ENCODE data around the gene EPHA1. TPM values are rescaled to one million over a fixed set of nuclear protein-coding genes. Genes with fewer than 3 reads are reported as not detected.

EPHA1 gene
- total RNA-seq, 1 experiment from 2014 or later = 0.20 TPM

DNA sequence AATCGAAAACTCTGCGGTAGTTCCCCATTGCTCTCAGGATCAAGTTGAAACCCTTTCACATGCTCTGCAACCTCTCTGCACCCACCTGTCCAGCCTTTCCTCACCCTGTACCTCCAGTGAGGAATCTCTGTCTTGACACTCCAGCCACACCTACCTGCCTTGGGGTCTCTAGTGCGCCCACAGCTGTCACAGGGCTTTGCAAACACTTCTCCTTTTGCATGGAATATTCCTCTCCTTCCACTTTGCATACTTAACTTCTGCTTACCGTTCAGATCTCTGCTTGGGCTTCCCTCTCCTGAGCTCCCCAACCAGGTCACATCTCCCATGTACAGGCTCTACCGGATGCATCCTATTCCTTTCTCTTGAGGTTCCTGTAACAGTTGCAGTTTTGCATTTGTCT, 34.1 kb downstream of the EPHA1 start:
- no peak for DNase-seq (ENCODE audit: low read depth)

DNA sequence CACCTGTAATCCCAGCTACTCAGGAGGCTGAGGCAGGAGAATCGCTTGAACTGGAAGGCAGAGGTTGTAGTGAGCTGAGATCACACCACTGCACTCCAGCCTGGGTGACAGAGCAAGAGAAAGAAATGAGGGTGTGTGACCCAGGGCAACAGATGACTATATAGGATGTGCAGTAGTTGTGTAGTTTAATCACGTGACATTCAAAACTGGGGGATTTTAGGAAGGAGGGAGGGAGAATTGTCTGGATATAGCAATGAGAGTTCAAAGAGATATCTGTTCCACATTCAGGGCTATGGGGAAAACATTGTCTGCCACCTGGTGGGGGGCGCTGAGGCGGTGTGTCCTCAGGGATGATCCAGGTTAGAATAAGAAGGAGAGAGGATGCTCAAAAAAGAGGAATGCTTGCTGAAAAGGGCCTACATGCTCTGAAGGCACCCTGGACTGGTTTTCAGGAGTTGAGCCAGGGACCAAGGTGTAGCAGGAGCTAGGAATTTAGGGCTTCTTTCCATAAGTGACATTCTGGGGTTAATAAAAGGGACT, 35.3 kb downstream of the EPHA1 start:
- DNase-seq (ENCODE audit: low read depth) = no peak

GRCh38 chr7:143372070-143372469, 36.6 kb downstream of the EPHA1 start:
- peak; percentile 79 for DNase-seq (ENCODE audit: low read depth)

GRCh38 chr7:143369678-143370651, 38.7 kb downstream of the EPHA1 start:
- no peak for DNase-seq (ENCODE audit: low read depth)

GRCh38 chr7:143368387-143368786, 40.3 kb downstream of the EPHA1 start:
- no peak for DNase-seq (ENCODE audit: low read depth)

- peak; percentile 96 for DNase-seq (ENCODE audit: low read depth)
Measured at GRCh38 chr7:143367972-143368371, 40.7 kb downstream of the EPHA1 start.

- DNase-seq (ENCODE audit: low read depth) = no peak
Measured at GRCh38 chr7:143363016-143363937, 45.4 kb downstream of the EPHA1 start.

DNA sequence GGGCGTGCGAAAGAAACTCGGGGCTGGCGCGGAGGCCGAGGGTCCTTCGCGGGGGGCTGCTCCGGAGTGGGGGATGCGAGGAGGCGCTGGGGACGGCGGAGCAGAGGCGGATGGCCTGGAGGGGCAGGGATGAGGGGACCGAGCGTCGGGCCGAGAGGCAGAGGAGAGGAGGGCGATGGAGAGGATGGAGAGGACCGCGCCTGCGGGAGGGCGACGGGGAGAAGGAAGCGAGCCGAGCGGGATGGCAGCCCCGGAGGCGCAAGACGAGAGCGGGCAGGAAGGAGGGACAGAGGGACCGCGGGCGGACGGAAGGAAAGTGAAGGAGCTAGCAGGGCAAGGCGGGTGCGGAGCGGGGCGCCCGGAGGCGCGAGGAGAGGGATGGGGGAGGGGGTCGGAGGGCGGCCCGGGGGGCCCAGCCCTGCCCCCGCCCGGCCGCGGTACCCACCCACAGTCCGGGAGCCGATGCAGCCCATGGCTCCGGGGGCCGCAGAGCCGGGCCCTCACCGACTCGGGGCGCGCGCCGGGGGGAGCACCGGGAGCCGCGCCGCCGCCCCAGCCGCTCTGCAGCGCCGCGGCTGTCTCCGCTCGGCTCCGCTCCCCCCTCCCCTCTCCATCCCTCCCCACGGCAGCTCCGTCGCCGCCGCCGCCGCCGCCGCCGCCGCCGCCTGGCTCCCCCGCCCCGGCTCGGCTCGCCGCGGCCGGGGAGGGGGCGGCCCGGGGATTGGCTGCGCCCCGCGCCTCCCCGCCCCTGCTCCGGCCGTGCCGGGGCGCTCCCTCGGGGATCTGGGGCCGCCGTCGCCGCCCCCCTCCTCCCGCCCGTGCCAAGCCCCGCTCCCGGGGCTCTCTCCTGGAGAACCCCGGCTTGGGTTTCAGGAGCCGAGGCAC, 46.3 kb downstream of the EPHA1 start, which contains the start of gene FAM131B:
TSS of gene FAM131B (minus strand) at position 583 of the 885 bp plus-strand sequence. CDS start at position 473, 110 bp downstream.
- DNase-seq (ENCODE audit: low read depth) = no peak

- no peak for DNase-seq (ENCODE audit: low read depth)
Measured at GRCh38 chr7:143361552-143362130, 47.0 kb downstream of the EPHA1 start.

DNA sequence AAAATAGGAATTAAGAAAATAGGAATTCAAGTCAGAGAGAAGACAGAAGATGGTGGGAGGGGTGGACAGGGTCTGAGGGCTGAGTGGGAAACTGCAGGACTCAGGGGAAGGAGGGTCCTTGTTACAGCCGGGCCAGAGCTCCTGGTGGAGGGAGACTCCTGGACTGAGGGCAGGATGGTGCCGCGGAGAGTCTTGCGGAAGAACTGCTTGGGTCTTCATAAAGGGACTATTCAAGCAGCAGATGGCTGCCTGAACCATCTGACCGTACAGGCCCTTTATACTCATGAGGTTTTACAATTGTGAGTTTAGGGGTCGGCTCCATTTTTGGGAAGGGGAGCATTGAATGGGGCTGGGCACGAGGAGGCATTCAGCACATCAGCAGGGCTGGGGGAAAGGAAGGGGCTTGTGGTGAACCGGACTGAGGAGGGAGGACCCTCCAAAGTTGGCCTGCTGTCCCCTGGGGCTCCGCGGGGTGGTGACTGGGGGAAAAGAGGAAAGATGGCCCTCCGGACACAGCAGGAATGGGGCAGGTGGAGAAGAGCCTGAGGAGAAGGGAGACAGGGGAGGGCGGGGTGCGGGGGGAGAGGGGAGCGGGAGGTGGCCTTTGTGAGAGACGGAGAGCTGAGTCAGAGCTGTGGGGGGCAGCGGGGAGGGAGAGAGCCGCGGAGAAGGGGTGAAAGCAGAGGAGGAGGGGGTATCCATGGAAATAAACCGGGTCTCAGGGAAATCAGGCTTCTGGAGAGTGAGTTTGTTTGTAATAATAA, 47.7 kb downstream of the EPHA1 start:
- DNase-seq (ENCODE audit: low read depth) = no peak

- no peak for DNase-seq (ENCODE audit: low read depth)
Measured at GRCh38 chr7:143359771-143360353, 48.8 kb downstream of the EPHA1 start.

GRCh38 chr7:143358626-143359025, 50.0 kb downstream of the EPHA1 start:
- DNase-seq (ENCODE audit: low read depth) = no peak

DNA sequence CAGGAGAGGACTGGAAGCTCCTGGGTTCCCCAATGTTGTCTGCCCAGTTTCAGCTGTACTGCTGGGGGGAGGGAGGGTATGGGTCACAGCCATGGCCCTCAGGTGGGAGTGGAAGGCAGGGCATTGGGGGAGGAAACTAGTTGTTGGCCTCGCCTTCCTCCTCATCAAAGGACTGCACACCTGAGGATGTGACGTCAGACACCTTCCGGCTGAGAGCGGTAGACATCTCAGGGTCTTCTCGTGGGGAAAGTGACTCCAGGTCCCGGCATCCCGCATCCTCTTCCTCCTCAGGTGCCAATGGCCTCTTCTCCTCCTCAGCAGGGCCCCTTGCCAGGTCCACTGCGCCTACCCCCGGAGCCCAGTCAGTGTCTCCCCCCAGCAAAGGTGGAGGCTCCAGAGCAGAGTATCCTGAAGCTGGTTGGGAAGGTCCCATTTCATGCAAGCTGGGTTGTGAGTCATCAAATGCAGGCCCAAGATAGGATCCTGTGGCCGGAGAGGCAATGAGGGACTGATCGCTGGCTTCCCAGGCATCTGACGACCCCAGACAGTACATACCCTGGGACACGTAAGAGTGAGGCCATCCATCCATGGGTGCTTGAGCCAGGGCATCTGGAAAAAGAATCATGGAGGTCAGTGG, 52.1 kb downstream of the EPHA1 start:
- DNase-seq (ENCODE audit: low read depth) = no peak

- DNase-seq (ENCODE audit: low read depth) = no peak
Measured at GRCh38 chr7:143355450-143356385, 52.9 kb downstream of the EPHA1 start.

DNA sequence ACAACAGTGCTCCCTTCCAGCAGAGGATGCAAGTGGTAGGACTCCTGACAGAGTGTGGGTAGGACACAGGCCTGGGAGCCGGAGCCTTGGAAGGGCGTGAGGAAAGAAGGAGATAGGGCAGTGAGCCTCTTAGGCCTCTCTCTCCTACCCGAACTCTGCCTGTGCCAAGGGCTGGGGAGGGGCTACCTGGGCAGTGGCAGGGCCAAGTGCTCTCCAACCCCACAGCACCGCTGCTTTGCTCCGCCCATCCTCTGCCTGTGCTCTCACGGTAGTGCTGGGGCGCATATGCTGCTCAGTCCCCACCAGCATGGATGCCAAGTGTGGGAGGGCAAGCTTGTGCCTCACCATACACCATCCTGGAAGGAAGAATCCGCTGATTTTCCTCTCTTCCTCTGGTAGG, 53.7 kb downstream of the EPHA1 start:
- DNase-seq (ENCODE audit: low read depth) = no peak

- no peak for DNase-seq (ENCODE audit: low read depth)
Measured at GRCh38 chr7:143354376-143354775, 54.3 kb downstream of the EPHA1 start.

DNA sequence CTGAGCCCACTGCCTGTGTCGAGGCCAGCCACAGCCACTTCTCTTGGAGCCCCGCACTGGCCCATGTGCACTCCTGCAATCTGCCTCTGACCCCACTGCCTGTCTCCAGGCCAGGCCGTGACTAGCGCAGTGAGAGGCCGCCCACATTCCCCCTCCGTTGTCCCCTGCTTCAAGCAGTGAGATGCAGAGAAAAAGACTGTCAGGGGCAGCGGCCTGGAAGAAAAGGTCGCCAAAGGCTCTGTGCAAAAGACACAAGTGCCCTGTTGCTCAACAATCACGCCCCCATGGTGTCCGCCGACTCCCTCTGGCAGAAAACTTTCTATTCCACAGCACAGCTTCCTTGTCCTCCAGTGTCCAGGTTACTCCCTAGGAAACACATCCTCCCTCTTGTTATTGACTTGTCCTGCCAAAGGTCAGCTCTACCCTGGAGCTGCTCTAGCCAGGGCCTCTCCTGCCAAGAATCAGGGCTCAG, 56.1 kb downstream of the EPHA1 start:
- DNase-seq (ENCODE audit: low read depth) = no peak

GRCh38 chr7:143351574-143351973, 57.1 kb downstream of the EPHA1 start:
- no peak for DNase-seq (ENCODE audit: low read depth)
